Measurements from ENCODE around the gene DNASE1L1. TPM values are rescaled to one million over a fixed set of nuclear protein-coding genes. Genes with fewer than 3 reads are reported as not detected.
A peak's percentile ranks its signal among the peaks of the same experiment; 100 is the strongest.
"Not testable (repeated sequence)": the region's sequence is repeated elsewhere in the genome, so short reads cannot be mapped to it uniquely, and the experiment has no call there.

Gene DNASE1L1
- total RNA-seq, 1 donor from 2014 or later = 14.5 TPM

- Mint-ChIP-seq H3K4me1 (ENCODE audit: low read depth) (peaks cover 12% of the 10 kb centered on the region), H3K36me3 (ENCODE audit: low read depth) (peaks cover 10% of the 10 kb centered on the region), H3K4me3 (peak overlapping the region; percentile 83)
Measured at GRCh38 chrX:154411981-154412340, 2.9 kb upstream of the DNASE1L1 start.

GRCh38 chrX:154408659-154409221 is 314 bp downstream of the DNASE1L1 start:
- H3K4me3 Mint-ChIP-seq = peak overlapping the region; percentile 75
- peak overlapping the region; percentile 44 for H3K27ac Mint-ChIP-seq
- H3K36me3 Mint-ChIP-seq (ENCODE audit: low read depth) = peaks cover 6% of the 10 kb centered on the region
- no peaks in the 10 kb centered on the region for H3K27me3 Mint-ChIP-seq (ENCODE audit: insufficient read depth)
- intact Hi-C loops (cut with micrococcal nuclease) = no loop called here
- DNase-seq (ENCODE audit: low spot score) = no peak
- peaks cover 12% of the 10 kb centered on the region for H3K4me1 Mint-ChIP-seq (ENCODE audit: low read depth)
- no peaks in the 10 kb centered on the region for H3K9me3 Mint-ChIP-seq

More at GRCh38 chrX:154411981-154412340, 2.9 kb upstream of the DNASE1L1 start:
- H3K27me3 Mint-ChIP-seq (ENCODE audit: insufficient read depth) = no peaks in the 10 kb centered on the region
- peak overlapping the region; percentile 86 for H3K27ac Mint-ChIP-seq
- DNase-seq (ENCODE audit: low spot score) = peak; percentile 40
- no peaks in the 10 kb centered on the region for H3K9me3 Mint-ChIP-seq
- intact Hi-C loops (cut with micrococcal nuclease) = loop anchor here (1.0 to 5.0 kb wide), 6 partner anchors 16 to 315 kb away; partner anchors contain the start of genes ATP6AP1, LAGE3, MECP2 and SLC10A3

GRCh38 chrX:154404625-154405192 is 4.3 kb downstream of the DNASE1L1 start:
- Mint-ChIP-seq H3K27me3 (ENCODE audit: insufficient read depth) (no peaks in the 10 kb centered on the region), H3K36me3 (ENCODE audit: low read depth) (peaks cover 5% of the 10 kb centered on the region), H3K4me3 (no peak overlapping the region), H3K27ac (no peak overlapping the region), H3K4me1 (ENCODE audit: low read depth) (peaks cover 7% of the 10 kb centered on the region), H3K9me3 (no peaks in the 10 kb centered on the region)
- DNase-seq (ENCODE audit: low spot score) = no peak
- intact Hi-C loops (cut with micrococcal nuclease) = no loop called here

GRCh38 chrX:154403858-154404257 is 5.2 kb downstream of the DNASE1L1 start:
- no peak for DNase-seq (ENCODE audit: low spot score)
- no peaks in the 10 kb centered on the region for H3K9me3 Mint-ChIP-seq
- peaks cover 14% of the 10 kb centered on the region for H3K36me3 Mint-ChIP-seq (ENCODE audit: low read depth)
- H3K4me3 Mint-ChIP-seq = no peak overlapping the region
- H3K27me3 Mint-ChIP-seq (ENCODE audit: insufficient read depth) = no peaks in the 10 kb centered on the region
- peaks cover 7% of the 10 kb centered on the region for H3K4me1 Mint-ChIP-seq (ENCODE audit: low read depth)
- intact Hi-C loops (cut with micrococcal nuclease) = no loop called here
- H3K27ac Mint-ChIP-seq = no peak overlapping the region

- Mint-ChIP-seq H3K36me3 (ENCODE audit: low read depth) (peaks cover 17% of the 10 kb centered on the region), H3K4me3 (no peak overlapping the region), H3K27me3 (ENCODE audit: insufficient read depth) (no peaks in the 10 kb centered on the region), H3K27ac (no peak overlapping the region), H3K4me1 (ENCODE audit: low read depth) (peaks cover 7% of the 10 kb centered on the region), H3K9me3 (no peaks in the 10 kb centered on the region)
- intact Hi-C loops (cut with micrococcal nuclease) = no loop called here
- DNase-seq (ENCODE audit: low spot score) = no peak
Measured at GRCh38 chrX:154403192-154403591, 5.9 kb downstream of the DNASE1L1 start.

- peaks cover 20% of the 10 kb centered on the region for H3K36me3 Mint-ChIP-seq (ENCODE audit: low read depth)
- H3K27ac Mint-ChIP-seq = peak overlapping the region; percentile 34
- no peaks in the 10 kb centered on the region for H3K27me3 Mint-ChIP-seq (ENCODE audit: insufficient read depth)
- H3K4me1 Mint-ChIP-seq (ENCODE audit: low read depth) = peaks cover 8% of the 10 kb centered on the region
- no peak overlapping the region for H3K4me3 Mint-ChIP-seq
- no peaks in the 10 kb centered on the region for H3K9me3 Mint-ChIP-seq
- intact Hi-C loops (cut with micrococcal nuclease) = no loop called here
- no peak for DNase-seq (ENCODE audit: low spot score)
Measured at GRCh38 chrX:154402622-154403127, 6.4 kb downstream of the DNASE1L1 start.

GRCh38 chrX:154401918-154402621 is 7.0 kb downstream of the DNASE1L1 start:
- peaks cover 20% of the 10 kb centered on the region for H3K36me3 Mint-ChIP-seq (ENCODE audit: low read depth)
- peaks cover 8% of the 10 kb centered on the region for H3K4me1 Mint-ChIP-seq (ENCODE audit: low read depth)
- intact Hi-C loops (cut with micrococcal nuclease) = no loop called here
- peak overlapping the region; percentile 34 for H3K27ac Mint-ChIP-seq
- no peaks in the 10 kb centered on the region for H3K27me3 Mint-ChIP-seq (ENCODE audit: insufficient read depth)
- H3K9me3 Mint-ChIP-seq = no peaks in the 10 kb centered on the region
- DNase-seq (ENCODE audit: low spot score) = no peak
- H3K4me3 Mint-ChIP-seq = no peak overlapping the region

GRCh38 chrX:154401045-154401799 is 7.8 kb downstream of the DNASE1L1 start:
- Mint-ChIP-seq H3K4me1 (ENCODE audit: low read depth) (peaks cover 8% of the 10 kb centered on the region), H3K27ac (peak overlapping the region; percentile 52), H3K36me3 (ENCODE audit: low read depth) (peaks cover 20% of the 10 kb centered on the region), H3K9me3 (no peaks in the 10 kb centered on the region), H3K4me3 (peak overlapping the region; percentile 98), H3K27me3 (ENCODE audit: insufficient read depth) (no peaks in the 10 kb centered on the region)
- intact Hi-C loops (cut with micrococcal nuclease) = no loop called here
- no peak for DNase-seq (ENCODE audit: low spot score)

- H3K27me3 Mint-ChIP-seq (ENCODE audit: insufficient read depth); intact Hi-C loops (cut with micrococcal nuclease): not testable (repeated sequence)
- H3K36me3 Mint-ChIP-seq (ENCODE audit: low read depth) = peaks cover 20% of the 10 kb centered on the region
Measured at GRCh38 chrX:154400369-154400817, 8.7 kb downstream of the DNASE1L1 start.

GRCh38 chrX:154399527-154400368 is 9.3 kb downstream of the DNASE1L1 start:
- no peaks in the 10 kb centered on the region for H3K27me3 Mint-ChIP-seq (ENCODE audit: insufficient read depth)
- intact Hi-C loops (cut with micrococcal nuclease) = loop anchor here (5.0 to 10.0 kb wide), 3 partner anchors 133 to 675 kb away; partner anchors contain the start of genes ABCD1, ARHGAP4 and BCAP31
- H3K4me1 Mint-ChIP-seq (ENCODE audit: low read depth) = peaks cover 8% of the 10 kb centered on the region
- peaks cover 20% of the 10 kb centered on the region for H3K36me3 Mint-ChIP-seq (ENCODE audit: low read depth)
- no peaks in the 10 kb centered on the region for H3K9me3 Mint-ChIP-seq
- H3K27ac Mint-ChIP-seq = peak overlapping the region; percentile 99
- peak overlapping the region; percentile 98 for H3K4me3 Mint-ChIP-seq
- no peak for DNase-seq (ENCODE audit: low spot score)

More at GRCh38 chrX:154400369-154400817, 8.7 kb downstream of the DNASE1L1 start:
- DNase-seq (ENCODE audit: low spot score); H3K27ac Mint-ChIP-seq; H3K4me1 Mint-ChIP-seq (ENCODE audit: low read depth); H3K9me3 Mint-ChIP-seq: not testable (repeated sequence)
- peak overlapping the region; percentile 98 for H3K4me3 Mint-ChIP-seq

- Mint-ChIP-seq H3K27ac (peak overlapping the region; percentile 99), H3K4me1 (ENCODE audit: low read depth) (peaks cover 8% of the 10 kb centered on the region), H3K9me3 (no peaks in the 10 kb centered on the region), H3K27me3 (ENCODE audit: insufficient read depth) (no peaks in the 10 kb centered on the region), H3K4me3 (peak overlapping the region; percentile 98), H3K36me3 (ENCODE audit: low read depth) (peaks cover 20% of the 10 kb centered on the region)
- intact Hi-C loops (cut with micrococcal nuclease) = loop anchor here (5.0 to 10.0 kb wide), 3 partner anchors 133 to 674 kb away; partner anchors contain the start of genes ABCD1, ARHGAP4 and BCAP31
- DNase-seq (ENCODE audit: low spot score) = peak; percentile 74
Measured at GRCh38 chrX:154398668-154399526, 10.2 kb downstream of the DNASE1L1 start.
